Endothelial cell of umbilical vein (primary cell): ENCODE data around the gene UTS2B. TPM values are rescaled to one million over a fixed set of nuclear protein-coding genes. Genes with fewer than 3 reads are reported as not detected.

Source experiments
- BruUV-seq: library from RNA; stranded (reverse); fragments of 400-500 nt; replicated peaks from 2 replicates; lab custom pipeline; 2021; lab: Mats Ljungman, UMichigan
- CTCF ChIA-PET: fragments of 300-600, 350-600 bp; sonication (Branson Sonifier 250); formaldehyde crosslinking; loops from one replicate; lab custom pipeline; 2021; ENCODE audit warnings: antibody characterized with exemption, inconsistent platforms; lab: Charles Lee
- POLR2A ChIA-PET: fragments of 300-600, 350-600 bp; sonication (Branson Sonifier 250); formaldehyde crosslinking; loops from one replicate; lab custom pipeline; 2021; ENCODE audit warnings: antibody characterized with exemption, inconsistent platforms; lab: Charles Lee
- DNase-seq: peaks from one replicate; pipeline ENCODE4 v3.0.0-alpha.2; 2011; ENCODE audit warnings: low read depth, low spot score
- FAIRE-seq: peaks from 2 replicates; lab custom pipeline; 2011; peaks lifted over from hg19 to GRCh38; lab: Jason Lieb, UNC
- H2AFZ ChIP-seq: 2 replicates; pipeline ENCODE4 v1.6.0; 2012; ENCODE audit warnings: low read depth, low read length, control low read depth, inconsistent platforms
- H3K27ac ChIP-seq: 2 replicates; pipeline ENCODE4 v1.5.1; 2011; ENCODE audit warnings: low read depth, mild to moderate bottlenecking, control low read depth, low read length, moderate library complexity; ENCODE audit not compliant: insufficient read depth
- H3K27me3 ChIP-seq, 2 experiments: 2 replicates each; pipeline versions ENCODE4 v1.6.0 to v1.6.1; 2011; ENCODE audit warnings: low read length in 2 of 2, mixed read lengths in 1 of 2; ENCODE audit not compliant: control insufficient read depth in 2 of 2, insufficient read depth in 2 of 2
- H3K36me3 ChIP-seq, 2 experiments: 2 replicates in 1 of 2; 3 replicates in 1 of 2; pipeline ENCODE4 v1.5.1; 2011; ENCODE audit warnings: low read length in 2 of 2, mild to moderate bottlenecking in 1 of 2, moderate library complexity in 1 of 2; ENCODE audit not compliant: control insufficient read depth in 2 of 2, insufficient read depth in 2 of 2; ENCODE audit errors: extremely low read depth in 1 of 2
- H3K4me1 ChIP-seq: 3 replicates; pipeline ENCODE4 v1.5.1; 2011; ENCODE audit warnings: mild to moderate bottlenecking, low read length; ENCODE audit not compliant: control insufficient read depth, insufficient read depth; ENCODE audit errors: extremely low read depth
- H3K4me2 ChIP-seq: 2 replicates; pipeline ENCODE4 v1.6.1; 2011; ENCODE audit warnings: low read length, control low read depth, mixed read lengths; ENCODE audit not compliant: insufficient read depth
- H3K4me3 ChIP-seq, 3 experiments: fragments of 200-600 bp in 1 of 3; sonication (generic), shearing (Covaris generic) in 1 of 3; replicated peaks in 1 of 3; 2 replicates each; pipeline ENCODE4 v1.5.1; 2011 to 2016; ENCODE audit warnings: control low read depth in 3 of 3, low read length in 3 of 3, mild to moderate bottlenecking in 2 of 3, inconsistent platforms in 1 of 3, low read depth in 1 of 3, moderate library complexity in 1 of 3; ENCODE audit not compliant: insufficient read depth in 1 of 3
- H3K79me2 ChIP-seq: 2 replicates; pipeline ENCODE4 v1.6.0; 2012; ENCODE audit warnings: low read length, inconsistent platforms; ENCODE audit not compliant: control insufficient read depth, insufficient read depth
- H3K9ac ChIP-seq: replicated peaks from 2 replicates; pipeline ENCODE3; 2011; ENCODE audit warnings: low read length, control low read depth; ENCODE audit not compliant: insufficient read depth; ENCODE audit errors: extremely low read depth
- H3K9me1 ChIP-seq: replicated peaks from 3 replicates; pipeline ENCODE4 v1.6.0; 2011; ENCODE audit warnings: mild to moderate bottlenecking, low read length; ENCODE audit not compliant: control insufficient read depth, insufficient read depth; ENCODE audit errors: extremely low read depth
- H3K9me3 ChIP-seq: replicated peaks from 2 replicates; pipeline ENCODE4 v1.5.1; 2012; ENCODE audit warnings: low read length, inconsistent platforms; ENCODE audit not compliant: control insufficient read depth, insufficient read depth
- H4K20me1 ChIP-seq: replicated peaks from 2 replicates; pipeline ENCODE3; 2011; ENCODE audit warnings: mild to moderate bottlenecking, low read length; ENCODE audit not compliant: control insufficient read depth, insufficient read depth; ENCODE audit errors: extremely low read depth
- CTCF ChIP-seq, 2 donors: IDR thresholded peaks; 1 replicate in 1 of 2; 2 replicates in 1 of 2; pipeline ENCODE4 v1.5.1; 2011; ENCODE audit warnings: low read length in 2 of 2, mild to moderate bottlenecking in 2 of 2, moderate library complexity in 2 of 2, control low read depth in 1 of 2, inconsistent platforms in 1 of 2, low read depth in 1 of 2; ENCODE audit not compliant: insufficient read depth in 1 of 2; ENCODE audit errors: extremely low read depth in 1 of 2
- EZH2 ChIP-seq: IDR thresholded peaks from 2 replicates; pipeline ENCODE4 v1.6.1; 2012; ENCODE audit warnings: borderline replicate concordance, low read depth, mild to moderate bottlenecking, moderate library complexity, low read length, inconsistent platforms; ENCODE audit not compliant: severe bottlenecking
- FOS ChIP-seq: IDR thresholded peaks from 2 replicates; pipeline ENCODE4 v1.6.1; 2011; ENCODE audit warnings: mild to moderate bottlenecking, low read length, moderate library complexity, borderline replicate concordance; ENCODE audit not compliant: insufficient read depth
- GATA2 ChIP-seq: IDR thresholded peaks from 2 replicates; pipeline ENCODE4 v1.7.0; 2011; ENCODE audit warnings: low read depth, mild to moderate bottlenecking, moderate library complexity, mixed read lengths, low read length; ENCODE audit not compliant: insufficient read length, insufficient read depth
- JUN ChIP-seq: IDR thresholded peaks from 2 replicates; pipeline ENCODE4 v1.6.1; 2011; ENCODE audit warnings: borderline replicate concordance, low read depth; ENCODE audit not compliant: insufficient read length, insufficient read depth
- MAX ChIP-seq: IDR thresholded peaks from 2 replicates; pipeline ENCODE4 v1.6.1; 2011; ENCODE audit not compliant: insufficient read depth, insufficient read length
- MYC ChIP-seq: IDR thresholded peaks from one replicate; pipeline ENCODE4 v1.6.1; 2011; ENCODE audit warnings: mild to moderate bottlenecking, low read depth, low read length
- POLR2A ChIP-seq: IDR thresholded peaks from 2 replicates; pipeline ENCODE4 v1.6.1; 2012; ENCODE audit warnings: low read depth, mild to moderate bottlenecking, control low read depth, low read length
- POLR2AphosphoS5 ChIP-seq: IDR thresholded peaks from 2 replicates; pipeline ENCODE4 v1.6.1; 2012; ENCODE audit warnings: low read depth, mild to moderate bottlenecking, control low read depth, low read length, moderate library complexity; ENCODE audit not compliant: insufficient read depth
- dilution Hi-C: fragments of 300-500 bp; cut with MboI; formaldehyde crosslinking; loops from one replicate; pipeline ENCODE4 v1.15.0; 2019; ENCODE audit warnings: low sequenced_read_pairs; ENCODE audit not compliant: extremely low pct_ligation_motif_present
- intact Hi-C: fragments of 100-400 bp; cut with micrococcal nuclease; formaldehyde crosslinking; loops from one replicate; pipeline ENCODE4 v1.10.0; 2022
- polyA plus RNA-seq, 4 experiments: library from polyadenylated mRNA; depleted of rRNA in 3 of 4; stranded (reverse) in 3 of 4; unstranded in 1 of 4; fragments of >200 nt; gene quantifications; 2 replicates each; pipeline versions ENCODE4 v1.2.1 to v1.2.3, GENCODE V29; 2011 to 2012; ENCODE audit warnings: missing spikeins in 1 of 4
- total RNA-seq: library from RNA; stranded (reverse); gene quantifications from 2 replicates; pipeline ENCODE4 v1.2.3, GENCODE V29; 2021

Gene UTS2B
- total and polyA plus RNA-seq, 2 donors (not counting 3 experiments of a cell fraction or from before 2014, with no cell fraction given), result 0.21 to 1.1 TPM

GRCh38 chr3:191380001-191380400, 49.7 kb upstream of the UTS2B start:
- Histone ChIP-seq H3K4me3 (no peak overlapping the region), H3K79me2 (peaks cover 32% of the 10 kb centered on the region), H3K4me1 (peaks cover 34% of the 10 kb centered on the region), H2AFZ (no peak overlapping the region), H4K20me1 (peaks cover 3% of the 10 kb centered on the region), H3K9me3 (no peaks in the 10 kb centered on the region), H3K9me1 (no peaks in the 10 kb centered on the region), H3K36me3 (peaks cover 13 to 23% of the 10 kb centered on the region in 2 experiments), H3K27ac (no peak overlapping the region), H3K4me2 (no peak overlapping the region), H3K9ac (no peak overlapping the region), H3K27me3 (no peaks in the 10 kb centered on the region)
- ChIA-PET CTCF (interaction anchor here (1.1 to 1.6 kb wide), 4 partner anchors 15 to 244 kb away, joined by 3 to 4 read pairs (median 3); no protein-coding TSS in a partner anchor), POLR2A (no interaction called here)
- intact Hi-C loops (loop anchor here (10.0 kb wide), 1 partner anchor 495 kb away; no protein-coding TSS in a partner anchor), dilution Hi-C loops (no loop called here)
- BruUV-seq, result no TSS peak
- DNase-seq (no peak), FAIRE-seq (no peak)
- no peak for TF ChIP-seq JUN
- TF ChIP-seq POLR2A, result no peak
- TF ChIP-seq POLR2AphosphoS5, result no peak
- no peak for TF ChIP-seq EZH2
- no peak for TF ChIP-seq GATA2
- no peak for TF ChIP-seq MAX
- TF ChIP-seq CTCF (IDR thresholded peaks at IDR 0.05; ENCODE audit: extremely low read depth in 1 of 2, insufficient read depth in 1 of 2, low read depth in 1 of 2, low read length in 2 of 2), result no peak
- TF ChIP-seq FOS, result no peak
- TF ChIP-seq MYC, result no peak
